ENCODE measurements around the gene SCUBE3.

The SCUBE3 gene

DNA sequence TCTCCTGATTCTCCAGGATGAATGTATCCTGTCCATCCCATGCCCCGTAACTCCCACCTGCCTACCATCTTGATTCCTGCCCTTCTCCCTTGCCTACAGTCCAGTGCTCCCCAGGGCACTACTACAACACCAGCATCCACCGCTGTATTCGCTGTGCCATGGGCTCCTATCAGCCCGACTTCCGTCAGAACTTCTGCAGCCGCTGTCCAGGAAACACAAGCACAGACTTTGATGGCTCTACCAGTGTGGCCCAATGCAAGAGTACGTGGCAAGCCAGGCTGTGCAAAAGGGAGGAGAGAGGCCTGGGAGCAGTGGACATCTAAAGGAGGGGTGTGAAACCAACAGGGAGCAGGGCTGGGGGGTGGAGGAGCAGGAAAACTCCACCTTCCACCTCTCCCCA lies 30.8 kb downstream of the SCUBE3 start:
- ATAC-seq, result no peak
- TF ChIP-seq ARNTL (CRISPR knock-in tag; IDR thresholded peaks at IDR 0.05; ENCODE audit: borderline replicate concordance, low read depth) (no peak), RARB (CRISPR knock-in tag; IDR thresholded peaks at IDR 0.05) (no peak), PATZ1 (CRISPR knock-in tag; IDR thresholded peaks at IDR 0.05; ENCODE audit: borderline replicate concordance) (no peak), ZNF70 (CRISPR knock-in tag; IDR thresholded peaks at IDR 0.05) (no peak), TCF4 (CRISPR knock-in tag; IDR thresholded peaks at IDR 0.05; ENCODE audit: borderline replicate concordance) (no peak), ISL1 (CRISPR knock-in tag; IDR thresholded peaks at IDR 0.05) (no peak), GLIS3 (CRISPR knock-in tag; IDR thresholded peaks at IDR 0.05) (no peak), OSR1 (CRISPR knock-in tag; IDR thresholded peaks at IDR 0.05) (no peak), SNAI2 (CRISPR knock-in tag; IDR thresholded peaks at IDR 0.05) (no peak), PPARA (CRISPR knock-in tag; IDR thresholded peaks at IDR 0.05; ENCODE audit: borderline replicate concordance) (no peak), ESRRG (CRISPR knock-in tag; IDR thresholded peaks at IDR 0.05) (no peak)
- TF ChIP-seq, protein P1, sequence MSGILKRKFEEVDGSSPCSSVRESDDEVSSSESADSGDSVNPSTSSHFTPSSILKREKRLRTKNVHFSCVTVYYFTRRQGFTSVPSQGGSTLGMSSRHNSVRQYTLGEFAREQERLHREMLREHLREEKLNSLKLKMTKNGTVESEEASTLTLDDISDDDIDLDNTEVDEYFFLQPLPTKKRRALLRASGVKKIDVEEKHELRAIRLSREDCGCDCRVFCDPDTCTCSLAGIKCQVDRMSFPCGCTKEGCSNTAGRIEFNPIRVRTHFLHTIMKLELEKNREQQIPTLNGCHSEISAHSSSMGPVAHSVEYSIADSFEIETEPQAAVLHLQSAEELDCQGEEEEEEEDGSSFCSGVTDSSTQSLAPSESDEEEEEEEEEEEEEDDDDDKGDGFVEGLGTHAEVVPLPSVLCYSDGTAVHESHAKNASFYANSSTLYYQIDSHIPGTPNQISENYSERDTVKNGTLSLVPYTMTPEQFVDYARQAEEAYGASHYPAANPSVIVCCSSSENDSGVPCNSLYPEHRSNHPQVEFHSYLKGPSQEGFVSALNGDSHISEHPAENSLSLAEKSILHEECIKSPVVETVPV (CRISPR knock-in tag; IDR thresholded peaks at IDR 0.05), result no peak

DNA sequence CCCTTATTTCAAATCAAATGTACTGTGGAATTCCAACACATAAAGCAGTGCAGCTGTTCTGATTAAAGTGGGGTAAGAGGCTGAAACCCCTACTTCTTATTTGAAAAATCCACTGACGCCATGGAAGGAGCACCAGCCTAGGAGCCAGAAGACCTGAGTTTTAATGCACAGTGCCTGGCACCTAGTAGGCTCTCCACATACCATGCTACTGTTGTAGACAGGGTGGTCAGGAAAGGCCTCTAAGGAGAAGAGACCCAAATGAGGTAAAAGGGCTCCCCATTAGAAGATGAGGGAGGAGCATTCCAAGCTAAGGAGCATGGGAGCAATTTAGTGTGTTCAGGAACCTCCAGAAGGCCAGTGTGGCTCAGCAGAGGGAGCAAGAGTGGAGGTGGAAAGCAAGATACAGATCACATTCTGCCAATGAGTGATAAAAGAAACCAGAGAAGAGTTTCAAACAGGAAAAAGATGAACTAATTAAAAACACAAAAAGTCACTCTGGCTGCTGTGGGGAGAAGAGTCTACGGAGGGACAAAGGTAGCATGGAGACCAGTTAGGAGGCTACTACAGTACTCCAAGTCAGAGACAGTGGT lies 34.0 kb downstream of the SCUBE3 start:
- ATAC-seq, result peak; percentile 50
- TF ChIP-seq PPARA (CRISPR knock-in tag; IDR thresholded peaks at IDR 0.05; ENCODE audit: borderline replicate concordance) (no peak), CREB5 (CRISPR knock-in tag; IDR thresholded peaks at IDR 0.05; ENCODE audit: low read depth) (no peak), RARB (CRISPR knock-in tag; IDR thresholded peaks at IDR 0.05) (no peak), ZFP3 (CRISPR knock-in tag; IDR thresholded peaks at IDR 0.05) (no peak), TCF4 (CRISPR knock-in tag; IDR thresholded peaks at IDR 0.05; ENCODE audit: borderline replicate concordance) (no peak), POU6F1 (CRISPR knock-in tag; IDR thresholded peaks at IDR 0.05; ENCODE audit: borderline replicate concordance, low read depth) (no peak), PATZ1 (CRISPR knock-in tag; IDR thresholded peaks at IDR 0.05; ENCODE audit: borderline replicate concordance) (no peak), BACH2 (CRISPR knock-in tag; IDR thresholded peaks at IDR 0.05; ENCODE audit: borderline replicate concordance) (no peak), ZC3H10 (CRISPR knock-in tag; IDR thresholded peaks at IDR 0.05) (no peak), ZNF70 (CRISPR knock-in tag; IDR thresholded peaks at IDR 0.05) (no peak), TOX (CRISPR knock-in tag; IDR thresholded peaks at IDR 0.05; ENCODE audit: borderline replicate concordance) (no peak), TSHZ2 (CRISPR knock-in tag; IDR thresholded peaks at IDR 0.05) (no peak), CSDC2 (CRISPR knock-in tag; IDR thresholded peaks at IDR 0.05) (no peak)
- TF ChIP-seq, protein P1 (CRISPR knock-in tag; IDR thresholded peaks at IDR 0.05), result no peak

Measured in SK-N-SH treated with all-trans-retinoic acid at 6 μM for 48 hours (cell line).